ENCODE data around the gene ERMAP.
"Not testable (repeated sequence)": the region's sequence is repeated elsewhere in the genome, so short reads cannot be mapped to it uniquely, and the experiment has no call there.

Gene ERMAP

DNA sequence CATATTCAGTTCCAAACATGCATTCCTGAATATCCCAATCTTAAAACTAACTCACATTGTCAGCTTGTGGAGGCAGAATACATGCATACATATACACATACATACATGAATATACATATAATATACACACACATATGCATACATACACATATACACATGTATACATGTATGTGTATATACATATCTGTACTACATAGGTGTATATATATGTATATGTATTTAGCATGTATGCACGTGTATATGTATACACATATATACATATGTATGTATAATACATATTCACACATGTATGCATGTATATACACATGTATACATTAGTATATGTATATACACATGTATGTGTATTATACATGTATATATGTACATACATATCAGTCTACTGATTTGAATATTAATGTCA is 28.3 kb downstream of the ERMAP start:
- DNase-seq (ENCODE audit: low spot score): no peak

DNA sequence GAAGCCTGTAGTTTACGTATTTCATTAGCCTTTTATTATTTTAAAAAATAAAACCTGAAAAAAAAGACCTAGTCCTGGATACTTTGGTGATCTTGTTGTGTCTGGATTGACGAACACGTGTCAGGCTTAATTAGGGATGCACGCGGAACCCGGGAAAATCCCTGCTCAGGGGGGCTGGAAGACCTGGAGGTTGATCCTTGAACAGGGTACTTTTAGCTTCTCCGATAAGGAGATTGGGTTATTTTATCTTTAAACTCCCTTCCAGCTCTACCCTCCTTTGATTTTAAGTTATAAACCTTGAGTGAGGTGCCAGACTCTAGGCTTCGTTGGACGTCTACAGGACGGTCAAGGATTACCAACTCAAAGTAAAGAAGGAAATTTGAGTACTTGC is 28.9 kb downstream of the ERMAP start:
- DNase-seq (ENCODE audit: low spot score): no peak

DNA sequence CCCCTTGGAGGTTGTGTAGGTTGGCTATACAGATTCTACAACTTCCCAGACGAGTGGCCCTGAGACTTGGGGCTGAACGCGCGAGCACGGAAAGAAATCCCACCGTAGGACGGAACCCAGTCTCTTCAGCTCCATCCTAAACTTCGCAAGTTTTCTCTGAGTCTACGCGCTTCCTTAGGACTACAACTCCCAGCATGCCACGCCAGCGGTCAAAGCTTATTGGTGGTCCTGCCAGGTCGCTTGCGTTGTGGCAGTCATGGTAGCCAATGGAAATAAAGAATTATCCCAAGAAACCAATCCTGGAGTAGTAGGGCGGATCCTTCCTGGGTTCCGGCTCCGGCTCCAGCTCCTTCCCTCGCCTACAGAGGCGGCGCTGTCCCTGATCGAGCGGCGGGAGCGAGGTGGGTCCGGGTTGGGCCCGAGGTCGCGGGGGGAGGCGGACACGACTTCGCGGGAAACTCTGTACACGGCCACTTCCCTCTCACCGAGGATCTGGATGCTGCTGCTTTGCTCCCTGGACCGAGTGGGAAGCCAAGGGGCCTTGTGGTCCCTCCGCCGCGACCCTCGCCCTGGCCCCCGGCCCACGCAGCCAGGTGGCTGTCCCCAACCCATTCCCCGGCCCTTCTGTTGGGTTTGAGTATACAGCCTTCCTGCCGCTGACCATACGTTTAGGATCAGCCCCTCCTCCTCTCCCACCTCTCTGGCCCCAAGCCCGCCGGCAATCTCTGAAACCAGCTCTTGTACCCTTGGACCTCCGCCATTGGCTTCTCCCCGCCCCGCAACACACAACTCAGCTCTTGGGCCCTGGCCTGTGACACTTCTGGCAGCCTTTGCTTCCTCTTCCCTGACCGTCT is 29.6 kb downstream of the ERMAP start, which contains the start of gene ZNF691:
TSS of gene ZNF691 (plus strand) at position 357 of the 854 bp plus-strand sequence. CDS start 3,046 bp downstream, outside the sequence.
- peak; percentile 94 for DNase-seq (ENCODE audit: low spot score)

DNA sequence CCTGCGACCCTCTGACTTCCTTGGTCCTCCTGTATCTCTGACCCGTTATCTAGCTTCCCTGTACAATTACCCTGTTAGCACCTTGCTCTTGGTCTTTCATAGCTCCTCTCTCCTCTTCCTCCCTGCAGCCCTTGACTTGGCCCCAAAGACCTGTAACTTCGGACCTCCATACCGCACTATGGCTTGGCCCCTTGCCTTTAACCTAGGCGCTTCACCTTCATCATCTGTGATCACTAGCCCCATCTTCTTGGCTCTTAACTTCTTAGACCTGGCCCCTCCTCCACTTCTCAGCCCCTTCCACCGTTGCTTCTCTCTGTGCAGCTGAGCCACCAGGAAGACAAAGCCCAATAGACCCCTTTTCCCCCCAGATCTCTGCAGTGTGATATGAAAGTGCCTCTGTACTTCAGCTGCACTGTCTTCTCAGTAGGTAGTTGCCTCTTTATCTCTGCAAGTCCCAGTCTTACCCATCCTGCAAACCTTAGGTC is 30.2 kb downstream of the ERMAP start:
- DNase-seq (ENCODE audit: low spot score): no peak

DNA sequence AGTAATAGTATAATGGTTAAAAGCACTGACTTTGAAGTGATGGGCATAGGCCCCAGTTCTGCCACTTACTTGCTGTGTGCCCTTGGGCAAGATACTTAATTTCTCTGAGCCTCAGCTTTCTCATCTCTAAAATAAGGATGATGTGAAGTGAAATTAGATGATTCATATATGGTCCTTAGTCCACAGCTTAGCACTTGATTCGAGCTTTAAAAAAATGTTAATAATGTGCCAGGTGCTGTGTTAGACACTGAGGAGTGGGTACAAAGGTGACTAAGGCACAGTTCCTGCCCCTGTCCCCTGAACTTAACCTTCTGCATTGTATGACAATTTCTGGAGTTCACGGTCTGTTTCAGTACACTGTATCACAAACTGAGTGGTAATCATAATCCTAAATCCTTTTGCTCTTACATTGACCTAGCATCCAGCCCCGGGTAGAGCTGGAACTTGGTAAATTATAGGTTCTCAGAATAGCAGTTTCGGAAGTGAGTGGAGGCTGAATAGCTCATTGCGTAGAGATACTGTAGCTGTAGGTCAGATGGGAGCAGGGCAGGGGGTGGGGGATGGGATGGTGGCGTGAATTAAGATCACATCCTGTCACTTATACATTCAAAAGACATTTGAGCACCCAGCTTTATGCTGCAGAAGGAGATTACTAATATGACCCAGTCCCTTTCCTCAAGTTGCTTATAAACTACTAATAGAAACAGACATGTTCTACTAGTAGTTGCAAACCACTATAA is 31.0 kb downstream of the ERMAP start:
- DNase-seq (ENCODE audit: low spot score): no peak

DNA sequence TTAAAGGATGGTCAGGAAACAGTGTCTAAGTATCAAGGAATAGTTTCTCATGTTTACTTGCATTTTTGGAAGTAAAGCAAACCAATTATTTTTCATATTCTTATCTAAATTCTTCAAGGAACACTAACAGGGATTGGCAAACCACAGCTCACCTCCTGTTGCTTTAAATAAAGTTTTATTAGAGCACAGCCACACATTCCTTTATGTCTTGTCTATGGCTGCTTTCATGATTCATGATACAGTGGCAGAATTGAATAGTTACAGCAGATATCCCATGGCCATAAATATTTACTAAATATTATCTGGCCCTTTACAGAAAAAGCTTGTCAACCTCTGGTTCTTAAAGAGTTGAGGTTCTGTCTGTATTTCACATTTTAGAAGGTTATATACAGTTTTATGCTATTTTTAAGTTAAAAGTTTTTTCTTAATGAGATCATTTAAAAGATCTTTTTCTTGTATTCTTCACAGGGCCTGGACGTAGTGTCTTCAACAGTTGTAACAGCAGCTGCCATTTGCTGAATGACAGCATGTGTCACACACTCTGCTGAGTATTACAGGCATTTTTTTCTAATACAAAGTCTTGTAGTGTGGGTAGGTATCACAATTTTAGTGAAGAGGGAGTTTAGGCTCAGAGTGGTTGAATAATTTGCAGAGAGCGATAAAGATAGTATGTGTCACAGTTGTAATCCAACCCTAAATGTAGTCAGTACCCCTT is 32.1 kb downstream of the ERMAP start:
- DNase-seq (ENCODE audit: low spot score): no peak

DNA sequence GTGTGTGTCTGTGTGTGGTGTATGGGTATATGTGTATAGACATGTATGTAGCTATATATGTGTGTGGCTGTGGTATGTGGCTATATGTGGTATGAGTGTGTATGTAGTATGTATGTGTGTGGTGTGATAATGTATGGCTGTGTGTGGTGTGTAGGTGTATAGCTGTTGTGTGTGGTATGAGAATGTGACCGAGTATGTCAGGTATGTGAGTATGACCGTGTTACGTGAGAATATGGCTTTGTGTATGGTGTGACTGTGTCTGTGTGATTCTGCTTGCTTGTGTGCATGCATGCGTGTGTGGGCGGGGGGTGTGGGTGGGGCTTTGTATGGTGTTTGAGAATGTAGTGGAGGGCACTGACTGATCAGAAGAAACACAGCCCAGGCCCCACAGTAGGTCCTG is 33.0 kb downstream of the ERMAP start:
- DNase-seq (ENCODE audit: low spot score): no peak

DNA sequence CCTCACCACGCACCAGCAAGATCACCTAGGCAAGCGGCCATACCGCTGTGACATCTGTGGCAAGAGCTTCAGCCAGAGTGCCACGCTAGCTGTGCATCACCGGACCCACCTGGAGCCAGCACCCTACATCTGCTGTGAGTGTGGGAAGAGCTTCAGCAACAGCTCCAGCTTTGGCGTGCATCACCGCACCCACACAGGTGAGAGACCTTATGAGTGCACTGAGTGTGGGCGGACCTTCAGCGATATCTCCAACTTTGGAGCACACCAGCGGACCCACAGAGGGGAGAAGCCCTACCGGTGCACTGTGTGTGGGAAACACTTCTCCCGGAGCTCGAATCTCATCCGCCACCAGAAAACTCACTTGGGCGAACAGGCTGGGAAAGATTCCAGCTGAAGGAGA is 34.5 kb downstream of the ERMAP start:
- DNase-seq (ENCODE audit: low spot score): no peak

DNA sequence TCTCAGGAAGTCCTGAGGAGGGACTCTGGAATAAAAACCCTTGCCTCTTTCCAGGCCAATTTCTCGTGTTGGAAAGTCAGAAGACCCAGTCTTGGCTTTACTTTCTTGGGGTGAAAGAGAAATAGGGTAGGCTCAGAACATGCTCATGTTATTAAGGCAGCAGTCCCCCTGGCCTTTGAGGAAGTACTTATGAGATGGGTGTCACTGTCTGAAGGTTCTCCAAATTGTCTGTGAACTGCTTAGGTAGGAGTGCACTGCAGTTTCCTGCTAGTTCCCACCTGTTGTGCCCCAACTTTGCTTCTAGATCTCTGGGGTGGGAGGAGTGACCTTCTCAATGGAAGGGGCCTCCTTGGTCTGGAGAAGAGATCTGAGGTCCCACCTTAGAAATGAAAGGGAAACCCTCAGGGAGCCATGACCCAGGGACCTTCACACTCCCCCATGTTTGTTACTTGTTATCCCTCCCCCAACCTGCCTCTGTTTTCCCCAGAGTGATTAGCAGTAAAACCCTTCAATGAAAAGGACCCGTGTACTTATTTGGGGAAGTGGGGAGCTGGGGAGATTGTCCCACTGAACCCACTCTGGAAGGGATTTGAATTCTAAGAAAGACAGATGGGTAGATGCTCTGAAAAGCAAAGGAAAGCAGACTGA is 35.2 kb downstream of the ERMAP start:
- DNase-seq (ENCODE audit: low spot score): no peak

DNA sequence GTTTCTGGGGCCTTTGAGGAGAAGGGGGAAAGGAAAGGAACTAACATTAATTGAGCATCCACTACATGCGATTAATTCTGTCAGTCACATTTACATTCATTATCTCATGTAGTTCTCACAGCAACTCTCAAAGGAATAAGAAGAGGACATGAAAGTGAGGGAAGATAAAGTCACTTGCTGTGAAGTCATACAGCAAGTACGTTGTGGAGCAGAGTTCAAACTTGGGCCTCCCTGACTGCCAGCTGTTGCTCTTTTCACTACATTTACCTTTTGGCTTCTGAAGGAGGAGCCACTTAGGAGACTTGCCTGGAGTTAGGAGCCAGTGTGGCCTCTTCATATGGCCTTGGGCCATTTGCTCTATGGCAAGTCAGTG is 35.7 kb downstream of the ERMAP start:
- no peak for DNase-seq (ENCODE audit: low spot score)

DNA sequence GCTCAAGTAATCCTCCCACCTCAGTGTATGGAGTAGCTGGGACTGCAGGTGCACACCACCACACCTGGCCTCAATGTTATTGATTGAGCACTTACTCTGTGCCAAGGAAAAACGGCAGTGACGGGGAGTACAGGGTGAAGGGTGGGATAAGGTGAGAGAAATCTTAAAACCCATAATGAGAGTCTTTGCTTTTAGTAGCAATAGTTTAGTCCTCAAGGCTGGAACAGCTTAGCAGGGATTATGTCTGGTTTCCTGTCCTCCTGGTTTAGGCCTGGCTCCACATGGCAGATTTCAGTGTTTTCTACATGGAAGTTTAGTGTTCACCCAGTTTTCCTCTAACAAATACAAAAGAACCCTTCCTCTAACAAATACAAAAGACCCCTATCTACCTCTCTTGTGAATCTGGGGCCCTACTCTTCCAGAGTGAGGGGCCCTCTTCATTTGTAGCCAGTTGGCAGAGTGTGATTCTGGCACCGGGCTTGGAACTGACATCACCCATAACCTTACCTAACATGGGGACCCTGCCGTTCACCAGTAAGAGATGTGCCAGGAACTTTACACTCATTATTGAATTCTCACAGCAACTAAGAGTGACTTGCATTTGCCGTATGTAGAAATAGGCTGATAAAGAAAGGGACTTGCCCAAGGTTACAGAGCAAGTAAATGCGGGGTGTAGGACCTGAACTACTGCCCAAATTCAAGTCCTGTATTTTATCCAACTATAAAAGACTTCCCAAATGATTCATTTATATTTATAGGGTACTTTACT is 36.4 kb downstream of the ERMAP start:
- no peak for DNase-seq (ENCODE audit: low spot score)

DNA sequence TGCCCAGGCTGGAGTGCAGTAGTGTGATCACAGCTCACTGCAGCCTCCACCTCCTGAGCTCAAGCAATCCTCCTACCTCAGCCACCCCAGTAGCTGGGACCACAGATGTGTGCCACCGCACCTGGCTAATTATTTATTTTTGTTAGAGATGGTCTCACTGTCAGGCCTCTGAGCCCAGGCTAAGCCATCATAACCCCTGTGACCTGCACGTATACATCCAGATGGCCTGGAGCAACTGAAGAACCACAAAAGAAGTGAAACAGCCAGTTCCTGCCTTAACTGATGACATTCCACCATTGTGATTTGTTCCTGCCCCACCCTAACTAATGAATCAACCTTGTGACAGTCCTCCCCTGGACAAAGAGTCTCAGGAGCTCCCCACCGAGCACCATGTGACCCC is 39.6 kb downstream of the ERMAP start:
- DNase-seq (ENCODE audit: low spot score): not testable (repeated sequence)

DNA sequence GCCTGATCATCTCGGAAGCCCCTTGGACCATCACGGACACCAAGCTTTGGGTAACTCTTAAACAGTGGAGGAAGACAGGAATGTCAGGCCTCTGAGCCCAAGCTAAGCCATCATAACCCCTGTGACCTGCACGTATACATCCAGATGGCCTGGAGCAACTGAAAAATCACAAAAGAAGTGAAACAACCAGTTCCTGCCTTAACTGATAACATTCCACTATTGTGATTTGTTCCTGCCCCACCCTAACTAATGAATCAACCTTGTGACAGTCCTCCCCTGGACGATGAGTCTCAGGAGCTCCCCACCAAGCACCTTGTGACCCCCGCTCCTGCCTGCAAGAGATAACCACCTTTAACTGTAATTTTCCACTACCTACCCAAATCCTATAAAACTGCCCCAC is 42.4 kb downstream of the ERMAP start:
- DNase-seq (ENCODE audit: low spot score): not testable (repeated sequence)

DNA sequence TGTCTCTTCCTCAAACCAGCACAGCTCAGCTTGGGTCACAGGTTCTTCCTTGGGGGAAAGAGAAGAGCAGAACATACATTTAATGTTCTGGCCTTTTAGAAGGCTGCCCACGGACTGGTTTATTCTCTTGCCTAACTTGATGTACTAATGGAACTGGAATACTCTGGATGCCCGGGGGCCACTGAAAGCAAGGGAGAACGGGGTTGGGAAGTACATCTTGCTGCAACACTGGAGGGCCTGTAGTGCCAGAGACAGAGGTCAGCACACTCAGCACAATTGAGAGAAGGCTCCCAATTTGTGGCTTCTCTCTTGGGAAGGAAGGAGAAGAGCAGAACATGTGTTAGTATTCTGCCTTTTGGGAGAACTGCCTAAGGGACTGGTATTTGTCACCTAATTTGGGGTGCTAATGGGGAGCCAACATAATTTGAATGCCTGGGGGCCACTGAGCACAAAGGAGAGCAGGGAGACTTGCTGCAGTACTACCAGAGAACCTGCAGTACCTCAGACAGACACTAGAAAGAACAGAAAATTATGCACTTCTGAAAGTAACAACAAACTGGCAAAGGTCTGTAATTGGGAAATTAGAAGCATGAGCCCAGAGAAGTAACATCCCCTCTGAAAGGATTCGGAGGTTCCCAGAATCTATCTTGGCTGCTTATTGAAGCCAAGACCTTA is 43.6 kb downstream of the ERMAP start:
- DNase-seq (ENCODE audit: low spot score): no peak

DNA sequence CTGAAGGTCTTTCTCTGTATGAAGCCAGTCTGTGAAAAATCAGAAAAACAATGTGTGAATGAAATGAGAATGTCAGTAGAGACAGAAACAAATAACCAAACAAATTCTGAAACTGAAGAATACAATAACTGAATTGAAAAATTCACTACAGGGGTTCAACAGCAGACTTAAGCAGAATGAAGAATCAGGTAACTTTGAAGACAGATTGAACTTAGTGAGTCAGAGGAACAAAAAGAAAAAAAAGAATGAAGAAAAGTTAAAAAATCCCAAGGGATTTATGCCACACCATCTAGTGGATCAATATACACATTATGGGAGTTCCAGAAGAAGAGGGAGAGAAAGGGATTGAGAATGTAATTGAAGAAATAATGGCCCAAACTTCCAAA is 44.1 kb downstream of the ERMAP start:
- no peak for DNase-seq (ENCODE audit: low spot score)

DNA sequence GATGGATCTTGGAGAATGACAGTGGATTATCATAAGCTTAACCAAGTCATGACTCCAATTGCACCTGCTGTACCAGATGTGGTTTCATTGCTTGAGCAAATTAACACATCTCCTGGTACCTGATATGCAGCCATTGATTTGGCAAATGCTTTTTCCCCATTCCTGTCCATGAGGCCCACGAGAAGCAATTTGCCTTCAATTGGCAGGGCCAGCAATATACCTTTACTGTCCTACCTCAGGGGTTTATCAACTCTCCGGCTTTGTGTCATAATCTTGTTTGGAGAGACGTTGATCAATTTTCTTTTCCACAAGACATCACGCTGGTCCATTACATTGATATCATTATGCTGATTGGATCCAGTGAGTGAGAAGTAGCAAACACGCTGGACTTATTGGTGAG is 49.6 kb downstream of the ERMAP start:
- DNase-seq (ENCODE audit: low spot score): no peak

DNA sequence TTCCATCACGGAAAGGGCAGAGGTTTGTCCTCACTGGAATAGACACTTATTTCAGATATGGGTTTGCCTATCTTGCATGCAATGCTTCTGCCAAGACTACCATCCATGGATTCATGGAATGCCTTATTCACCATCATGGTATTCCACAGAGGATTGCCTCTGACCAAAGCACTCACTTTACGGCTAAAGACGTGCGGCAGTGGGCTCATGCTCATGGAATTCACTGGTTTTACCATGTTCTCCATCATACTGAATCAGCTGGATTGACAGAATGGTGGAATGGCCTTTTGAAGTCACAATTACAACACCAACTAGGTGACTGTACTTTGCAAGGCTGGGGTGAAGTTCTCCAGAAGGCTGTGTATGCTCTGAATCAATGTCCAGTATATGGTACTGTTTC is 51.5 kb downstream of the ERMAP start:
- not testable (repeated sequence) for DNase-seq (ENCODE audit: low spot score)

DNA sequence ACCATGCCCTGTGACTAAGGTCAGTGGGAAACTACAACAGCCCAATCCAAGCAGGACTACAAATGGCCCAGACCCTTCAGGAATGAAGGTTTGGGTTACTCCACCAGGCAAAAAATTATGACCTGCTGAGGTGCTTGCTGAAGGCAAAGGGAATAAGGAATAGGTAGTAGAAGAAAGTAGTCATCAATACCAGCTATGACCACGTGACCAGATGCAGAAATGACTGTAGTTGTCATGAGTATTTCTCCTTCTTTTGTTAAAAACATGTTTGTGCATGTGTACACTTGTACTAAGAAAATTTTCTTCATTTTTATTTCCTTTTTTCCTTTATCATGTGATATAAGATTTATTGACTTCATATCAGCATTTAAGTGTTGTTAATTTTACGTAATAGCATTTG is 52.3 kb downstream of the ERMAP start:
- DNase-seq (ENCODE audit: low spot score): not testable (repeated sequence)

DNA sequence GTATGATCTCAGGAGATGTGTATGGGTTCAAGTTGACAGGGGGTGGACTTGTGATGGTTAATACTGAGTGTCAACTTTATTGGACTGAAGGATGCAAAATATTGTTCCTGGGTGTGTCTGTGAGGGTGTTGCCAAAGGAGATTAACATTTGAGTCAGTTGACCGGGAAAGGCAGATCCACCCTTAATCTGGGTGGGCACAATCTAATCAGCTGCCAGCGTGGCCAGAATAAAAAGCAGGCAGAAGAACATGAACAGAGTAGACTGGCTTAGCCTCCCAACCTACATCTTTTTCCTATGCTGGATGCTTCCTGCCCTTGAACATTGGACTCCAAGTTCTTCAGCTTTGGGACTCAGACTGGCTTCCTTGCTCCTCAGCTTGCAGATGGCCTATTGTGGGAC is 52.8 kb downstream of the ERMAP start:
- DNase-seq (ENCODE audit: low spot score): not testable (repeated sequence)

DNA sequence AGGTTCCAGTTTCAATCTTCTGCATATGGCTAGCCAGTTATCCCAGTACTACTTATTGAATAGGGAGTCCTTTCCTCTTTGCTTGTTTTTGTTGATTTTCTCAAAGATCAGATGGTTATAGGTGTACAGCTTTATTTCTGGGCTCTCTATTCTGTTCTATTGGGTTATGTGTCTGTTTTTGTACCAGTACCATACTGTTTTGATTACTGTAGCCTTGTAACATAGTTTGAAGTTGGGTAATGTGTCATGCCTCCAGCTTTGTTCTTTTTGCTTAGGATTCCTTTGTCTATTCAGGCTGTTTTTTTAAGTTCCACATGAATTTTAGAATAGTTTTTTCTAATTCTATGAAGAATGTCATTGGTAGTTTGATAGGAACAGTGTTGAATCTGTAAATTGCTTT is 56.2 kb downstream of the ERMAP start:
- not testable (repeated sequence) for DNase-seq (ENCODE audit: low spot score)

DNA sequence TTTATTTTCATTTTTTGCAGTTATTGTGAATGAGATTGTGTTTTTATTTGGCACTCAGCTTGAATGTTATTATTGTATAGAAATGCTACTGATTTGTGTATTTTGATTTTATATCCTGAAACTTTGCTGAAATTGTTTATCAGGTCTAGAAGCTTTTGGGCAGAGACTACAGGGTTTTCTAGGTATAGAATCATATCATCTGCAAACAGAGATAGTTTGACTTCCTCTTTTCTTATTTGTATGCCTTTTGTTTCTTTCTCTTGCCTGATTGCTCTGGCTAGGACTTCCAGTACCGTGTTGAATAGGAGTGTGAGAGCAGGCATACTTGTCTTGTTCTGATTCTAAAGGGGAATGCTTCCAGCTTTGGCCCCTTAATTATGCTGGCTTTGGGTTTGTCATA is 56.7 kb downstream of the ERMAP start:
- DNase-seq (ENCODE audit: low spot score): no peak
